AG04450 (cell line): ENCODE measurements around the gene C6orf58. TPM values are rescaled to one million over a fixed set of nuclear protein-coding genes. Genes with fewer than 3 reads are reported as not detected.

Experiments used
- CTCF ChIA-PET: fragments of 300-600, 350-600 bp; formaldehyde crosslinking; extraction: SDS; loops from one replicate; lab custom pipeline; 2022; ENCODE audit warnings: antibody characterized with exemption, inconsistent platforms; lab: Charles Lee
- POLR2A ChIA-PET: fragments of 350-600 bp; formaldehyde crosslinking; extraction: SDS; loops from one replicate; lab custom pipeline; 2021; ENCODE audit warnings: antibody characterized with exemption, inconsistent platforms; lab: Yijun Ruan, JAX
- DNase-seq: peaks from one replicate; pipeline ENCODE4 v3.0.0-alpha.2; 2011; ENCODE audit warnings: low read depth, low spot score
- H3K27ac ChIP-seq: one replicate; pipeline ENCODE4 v1.5.1; 2012; ENCODE audit warnings: low read depth, low read length, control low read depth
- H3K27me3 ChIP-seq: one replicate; pipeline ENCODE4 v1.6.0; 2012; ENCODE audit warnings: low read length; ENCODE audit not compliant: control insufficient read depth, insufficient read depth
- H3K4me3 ChIP-seq: 2 replicates; pipeline ENCODE4 v1.5.1; 2011; ENCODE audit warnings: mild to moderate bottlenecking, low read depth, low read length, control low read depth
- H3K9me3 ChIP-seq: 2 replicates; pipeline ENCODE4 v1.5.1; 2012; ENCODE audit warnings: low read length; ENCODE audit not compliant: control insufficient read depth, insufficient read depth
- polyA plus RNA-seq: library from polyadenylated mRNA; depleted of rRNA; stranded (reverse); fragments of >200 nt; gene quantifications from 2 replicates; pipeline ENCODE4 v1.2.3, GENCODE V29; 2011
- TF ChIP-seq, protein P1 (sequence below): IDR thresholded peaks from 2 replicates; pipeline ENCODE4 v1.5.1; 2011; ENCODE audit warnings: low read depth, low read length, control low read depth, inconsistent platforms

Gene C6orf58
- polyA plus RNA-seq, 1 experiment = 0.12 TPM

GRCh38 chr6:127608554-127609270, 31.7 kb downstream of the C6orf58 start:
- ChIA-PET POLR2A (no interaction called here), CTCF (interaction anchor here (1.0 kb wide), 1 partner anchor 342 kb away, joined by 4 read pairs; the partner anchor contains the start of gene RNF146)
- no peak for DNase-seq
- H3K9me3 ChIP-seq = no peaks in the 10 kb centered on the region
- TF ChIP-seq, protein P1, sequence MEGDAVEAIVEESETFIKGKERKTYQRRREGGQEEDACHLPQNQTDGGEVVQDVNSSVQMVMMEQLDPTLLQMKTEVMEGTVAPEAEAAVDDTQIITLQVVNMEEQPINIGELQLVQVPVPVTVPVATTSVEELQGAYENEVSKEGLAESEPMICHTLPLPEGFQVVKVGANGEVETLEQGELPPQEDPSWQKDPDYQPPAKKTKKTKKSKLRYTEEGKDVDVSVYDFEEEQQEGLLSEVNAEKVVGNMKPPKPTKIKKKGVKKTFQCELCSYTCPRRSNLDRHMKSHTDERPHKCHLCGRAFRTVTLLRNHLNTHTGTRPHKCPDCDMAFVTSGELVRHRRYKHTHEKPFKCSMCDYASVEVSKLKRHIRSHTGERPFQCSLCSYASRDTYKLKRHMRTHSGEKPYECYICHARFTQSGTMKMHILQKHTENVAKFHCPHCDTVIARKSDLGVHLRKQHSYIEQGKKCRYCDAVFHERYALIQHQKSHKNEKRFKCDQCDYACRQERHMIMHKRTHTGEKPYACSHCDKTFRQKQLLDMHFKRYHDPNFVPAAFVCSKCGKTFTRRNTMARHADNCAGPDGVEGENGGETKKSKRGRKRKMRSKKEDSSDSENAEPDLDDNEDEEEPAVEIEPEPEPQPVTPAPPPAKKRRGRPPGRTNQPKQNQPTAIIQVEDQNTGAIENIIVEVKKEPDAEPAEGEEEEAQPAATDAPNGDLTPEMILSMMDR = no peak
- H3K27me3 ChIP-seq = no peaks in the 10 kb centered on the region
- H3K4me3 ChIP-seq = no peak overlapping the region
- no peak overlapping the region for H3K27ac ChIP-seq

GRCh38 chr6:127618729-127619128, 41.8 kb downstream of the C6orf58 start:
- CTCF ChIA-PET = no interaction called here
- H3K27ac ChIP-seq = no peak overlapping the region
- no peaks in the 10 kb centered on the region for H3K9me3 ChIP-seq
- no peak for DNase-seq
- TF ChIP-seq, protein P1 = no peak
- POLR2A ChIA-PET = interaction anchor here (0.6 kb wide), 1 partner anchor 1365 kb away, joined by 4 read pairs; no protein-coding TSS in a partner anchor
- H3K27me3 ChIP-seq = peaks cover 2% of the 10 kb centered on the region
- no peak overlapping the region for H3K4me3 ChIP-seq

- Histone ChIP-seq H3K9me3 (no peaks in the 10 kb centered on the region), H3K27ac (no peak overlapping the region), H3K4me3 (no peak overlapping the region), H3K27me3 (no peaks in the 10 kb centered on the region)
- TF ChIP-seq, protein P1 = no peak
- DNase-seq = no peak
- POLR2A ChIA-PET = no interaction called here
- CTCF ChIA-PET = no interaction called here
Observed at GRCh38 chr6:127630800-127631199, 53.8 kb downstream of the C6orf58 start.

DNA sequence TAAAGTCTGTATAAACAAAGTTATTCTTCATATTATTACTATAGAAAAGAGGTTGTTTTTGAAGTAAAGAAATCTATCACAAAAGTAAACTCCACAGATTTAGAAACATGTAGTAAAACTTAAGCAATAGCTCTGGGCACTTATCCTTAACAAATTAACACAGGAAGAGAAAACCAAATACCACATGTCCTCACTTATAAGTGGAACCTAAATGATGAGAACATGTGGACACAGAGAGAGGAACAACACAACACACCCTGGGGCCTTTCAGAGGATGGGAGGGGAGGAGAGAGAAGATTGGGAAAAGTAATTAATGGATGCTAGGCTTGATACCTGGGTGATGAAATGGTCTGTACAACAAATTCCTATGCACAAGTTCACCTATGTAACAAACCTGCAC, 57.2 kb downstream of the C6orf58 start:
- no peaks in the 10 kb centered on the region for H3K27me3 ChIP-seq
- TF ChIP-seq, protein P1 = no peak
- CTCF ChIA-PET = no interaction called here
- POLR2A ChIA-PET = no interaction called here
- no peaks in the 10 kb centered on the region for H3K9me3 ChIP-seq
- no peak overlapping the region for H3K4me3 ChIP-seq
- DNase-seq = no peak
- H3K27ac ChIP-seq = no peak overlapping the region

DNA sequence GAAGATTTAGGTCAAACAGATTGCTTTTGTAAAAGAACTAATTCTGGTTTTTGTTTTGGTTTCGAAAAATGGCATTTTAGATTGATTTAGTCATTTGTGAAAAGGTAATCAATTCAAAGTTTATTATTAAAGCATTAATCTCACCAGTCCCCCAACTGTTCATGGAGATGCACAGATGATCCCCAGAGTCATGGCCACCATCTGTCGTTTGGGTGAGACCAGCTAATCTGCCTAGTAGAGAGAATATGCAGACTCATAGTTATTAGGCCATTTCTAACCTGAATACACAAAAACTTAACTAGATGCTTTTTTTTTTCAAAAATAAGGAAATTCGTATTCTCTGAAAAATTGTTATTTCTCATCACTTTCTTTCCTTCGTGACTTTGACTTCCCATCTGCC, 58.1 kb downstream of the C6orf58 start:
- no peaks in the 10 kb centered on the region for H3K27me3 ChIP-seq
- ChIA-PET POLR2A (no interaction called here), CTCF (no interaction called here)
- no peak overlapping the region for H3K4me3 ChIP-seq
- H3K9me3 ChIP-seq = no peaks in the 10 kb centered on the region
- no peak for DNase-seq
- TF ChIP-seq, protein P1 = no peak
- H3K27ac ChIP-seq = no peak overlapping the region
